K562 (cell line): ENCODE results near the gene KIAA1958. TPM values are rescaled to one million over a fixed set of nuclear protein-coding genes. Genes with fewer than 3 reads are reported as not detected.

Experiments used
- CHD7 ChIP-seq: fragments of 200-600 bp; sonication (generic); IDR thresholded peaks from one replicate; pipeline ENCODE4 v1.6.1; 2012; ENCODE audit warnings: mild to moderate bottlenecking, low read depth, low read length, inconsistent platforms
- KHSRP ChIP-seq: fragments of 450-650 bp; IDR thresholded peaks from 2 replicates; pipeline ENCODE4 v1.6.1; 2017
- MITF ChIP-seq: IDR thresholded peaks from 2 replicates; pipeline ENCODE4 v1.6.1; 2014; ENCODE audit warnings: antibody characterized with exemption
- MTF1 ChIP-seq: fragments of 250-450 bp; sonication (Bioruptor Pico); IDR thresholded peaks from 2 replicates; pipeline ENCODE4 v1.9.0; 2021; ENCODE audit warnings: moderate library complexity, mild to moderate bottlenecking, inconsistent platforms, borderline replicate concordance
- MXI1 ChIP-seq: IDR thresholded peaks from 2 replicates; pipeline ENCODE4 v1.6.1; 2011; ENCODE audit warnings: low read depth, mild to moderate bottlenecking, improper control_type of control experiment, low read length
- ZNF140 ChIP-seq: fragments of 250-450 bp; sonication (Bioruptor Pico); IDR thresholded peaks from 2 replicates; pipeline ENCODE4 v1.8.0; 2021; ENCODE audit warnings: moderate library complexity, mild to moderate bottlenecking, inconsistent platforms
- ZNF436 ChIP-seq: fragments of 250-450, 450-650 bp; sonication (Bioruptor Pico); formaldehyde crosslinking; IDR thresholded peaks from 2 replicates; pipeline ENCODE4 v1.7.0; 2020; ENCODE audit warnings: mild to moderate bottlenecking
- polyA plus RNA-seq, 8 experiments: library from polyadenylated mRNA; depleted of rRNA in 4 of 8; stranded (reverse) in 5 of 8; unstranded in 3 of 8; fragments of >200 nt; fragmentation: Nextera tagmentation in 2 of 8; fragmentation: Illumina TruSeq in 1 of 8; extraction: Ambion mirVana in 2 of 8; extraction: Trizol in 1 of 8; gene quantifications; 2 replicates each; pipeline versions ENCODE4 v1.2.1 to v1.2.3, GENCODE V29; 2011 to 2014; ENCODE audit warnings: inconsistent platforms in 1 of 8, missing spikeins in 1 of 8
- total RNA-seq, 7 experiments: library from RNA; depleted of rRNA in 6 of 7; stranded (reverse); fragments of >200 nt in 6 of 7; fragmentation: Illumina TruSeq in 2 of 7; extraction: Trizol in 2 of 7; gene quantifications; 2 replicates each; pipeline versions ENCODE4 v1.2.1 to v1.2.3, GENCODE V29; 2011 to 2021; ENCODE audit warnings: low replicate concordance in 1 of 7
- TF ChIP-seq, protein P1 (sequence below): sonication (generic); formaldehyde crosslinking; IDR thresholded peaks from 2 replicates; pipeline ENCODE4 v1.8.1; 2023; ENCODE audit warnings: mild to moderate bottlenecking, missing genetic modification reagents

Gene KIAA1958
- total and polyA plus RNA-seq, 9 of the 15 experiments (the other 6 are each of a cell fraction or from before 2014, with no cell fraction given) = 1.1 to 16.0 (median 10.1) TPM

- TF ChIP-seq MITF (no peak), KHSRP (no peak), CHD7 (no peak), ZNF436 (no peak), ZNF140 (no peak), MTF1 (CRISPR knock-in tag) (peak; percentile 57; the same call in 1 of the 2 replicates), MXI1 (no peak)
- TF ChIP-seq, protein P1, sequence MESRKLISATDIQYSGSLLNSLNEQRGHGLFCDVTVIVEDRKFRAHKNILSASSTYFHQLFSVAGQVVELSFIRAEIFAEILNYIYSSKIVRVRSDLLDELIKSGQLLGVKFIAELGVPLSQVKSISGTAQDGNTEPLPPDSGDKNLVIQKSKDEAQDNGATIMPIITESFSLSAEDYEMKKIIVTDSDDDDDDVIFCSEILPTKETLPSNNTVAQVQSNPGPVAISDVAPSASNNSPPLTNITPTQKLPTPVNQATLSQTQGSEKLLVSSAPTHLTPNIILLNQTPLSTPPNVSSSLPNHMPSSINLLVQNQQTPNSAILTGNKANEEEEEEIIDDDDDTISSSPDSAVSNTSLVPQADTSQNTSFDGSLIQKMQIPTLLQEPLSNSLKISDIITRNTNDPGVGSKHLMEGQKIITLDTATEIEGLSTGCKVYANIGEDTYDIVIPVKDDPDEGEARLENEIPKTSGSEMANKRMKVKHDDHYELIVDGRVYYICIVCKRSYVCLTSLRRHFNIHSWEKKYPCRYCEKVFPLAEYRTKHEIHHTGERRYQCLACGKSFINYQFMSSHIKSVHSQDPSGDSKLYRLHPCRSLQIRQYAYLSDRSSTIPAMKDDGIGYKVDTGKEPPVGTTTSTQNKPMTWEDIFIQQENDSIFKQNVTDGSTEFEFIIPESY (CRISPR knock-in tag) = peak; percentile 91
These were observed at the start of gene KIAA1958 (continued) for GRCh38 chr9:112486221-112487007.
